Cardiac muscle cell (in vitro differentiated cells and primary cell): ENCODE data around the gene CDKN2AIPNL. TPM values are rescaled to one million over a fixed set of nuclear protein-coding genes. Genes with fewer than 3 reads are reported as not detected.

ENCODE experiments used
- DNase-seq, 2 donors: peaks; one replicate each; pipeline versions ENCODE4 v3.0.0 to v3.0.0-alpha.2; 2010 to 2017; ENCODE audit warnings: low read depth in 1 of 2, low spot score in 1 of 2
- H3K27ac ChIP-seq: fragments of 200-600 bp; sonication (generic); 2 replicates; pipeline ENCODE4 v1.5.1; 2016
- H3K27me3 ChIP-seq: fragments of 200-600 bp; sonication (generic); 2 replicates; pipeline ENCODE4 v1.6.0; 2016; ENCODE audit warnings: control low read depth
- H3K36me3 ChIP-seq: fragments of 200-600 bp; sonication (generic); 2 replicates; pipeline ENCODE4 v1.5.1; 2016; ENCODE audit warnings: control low read depth
- H3K4me1 ChIP-seq: fragments of 200-600 bp; sonication (generic); 2 replicates; pipeline ENCODE4 v1.8.1; 2017; ENCODE audit warnings: low read depth, mild to moderate bottlenecking, mixed run types
- H3K4me3 ChIP-seq: fragments of 200-600 bp; sonication (generic); 2 replicates; pipeline ENCODE4 v1.5.1; 2016; ENCODE audit warnings: mild to moderate bottlenecking
- H3K9me3 ChIP-seq: fragments of 200-600 bp; sonication (generic); 2 replicates; pipeline ENCODE4 v1.5.1; 2017; ENCODE audit warnings: low read depth, mild to moderate bottlenecking, control low read depth
- polyA plus RNA-seq: library from polyadenylated mRNA; unstranded; fragments of >200 nt; fragmentation: Nextera tagmentation; extraction: Ambion mirVana; gene quantifications from 2 replicates; pipeline ENCODE4 v1.2.1, GENCODE V29; 2016
- total RNA-seq: library from RNA; depleted of rRNA; stranded (reverse); fragments of >200 nt; gene quantifications from 2 replicates; pipeline ENCODE4 v1.2.3, GENCODE V29; 2016
- TF ChIP-seq, protein P1 (sequence below): IDR thresholded peaks from 2 replicates; pipeline ENCODE4 v1.5.1; 2012; ENCODE audit warnings: low read depth, mild to moderate bottlenecking, low read length

CDKN2AIPNL gene
- total and polyA plus RNA-seq, 2 experiments from 2014 or later: 32.0 to 68.7 TPM

DNA sequence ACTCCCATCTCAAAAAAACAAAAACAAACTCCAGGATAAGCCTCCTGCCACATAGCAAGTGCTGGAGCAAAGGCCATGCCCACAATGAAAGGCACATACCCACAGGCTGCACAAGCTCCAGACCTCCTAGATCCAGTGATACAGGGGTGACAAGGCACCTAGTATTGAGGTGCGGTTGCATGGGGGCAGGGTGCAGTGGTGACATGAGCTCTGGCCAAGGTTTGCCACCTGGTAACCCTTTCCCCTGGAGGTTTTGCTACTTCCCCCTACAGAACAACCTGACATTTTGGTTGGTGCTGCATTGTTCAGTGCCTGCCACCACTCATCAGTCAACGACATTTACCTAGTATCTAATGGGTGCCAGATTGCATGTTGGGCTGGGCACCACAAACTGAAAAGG, 14.5 kb downstream of the CDKN2AIPNL start:
- TF ChIP-seq, protein P1, sequence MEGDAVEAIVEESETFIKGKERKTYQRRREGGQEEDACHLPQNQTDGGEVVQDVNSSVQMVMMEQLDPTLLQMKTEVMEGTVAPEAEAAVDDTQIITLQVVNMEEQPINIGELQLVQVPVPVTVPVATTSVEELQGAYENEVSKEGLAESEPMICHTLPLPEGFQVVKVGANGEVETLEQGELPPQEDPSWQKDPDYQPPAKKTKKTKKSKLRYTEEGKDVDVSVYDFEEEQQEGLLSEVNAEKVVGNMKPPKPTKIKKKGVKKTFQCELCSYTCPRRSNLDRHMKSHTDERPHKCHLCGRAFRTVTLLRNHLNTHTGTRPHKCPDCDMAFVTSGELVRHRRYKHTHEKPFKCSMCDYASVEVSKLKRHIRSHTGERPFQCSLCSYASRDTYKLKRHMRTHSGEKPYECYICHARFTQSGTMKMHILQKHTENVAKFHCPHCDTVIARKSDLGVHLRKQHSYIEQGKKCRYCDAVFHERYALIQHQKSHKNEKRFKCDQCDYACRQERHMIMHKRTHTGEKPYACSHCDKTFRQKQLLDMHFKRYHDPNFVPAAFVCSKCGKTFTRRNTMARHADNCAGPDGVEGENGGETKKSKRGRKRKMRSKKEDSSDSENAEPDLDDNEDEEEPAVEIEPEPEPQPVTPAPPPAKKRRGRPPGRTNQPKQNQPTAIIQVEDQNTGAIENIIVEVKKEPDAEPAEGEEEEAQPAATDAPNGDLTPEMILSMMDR: no peak
- no peak for DNase-seq
- H3K9me3 ChIP-seq: no peaks in the 10 kb centered on the region
- H3K4me3 ChIP-seq: no peak overlapping the region
- no peaks in the 10 kb centered on the region for H3K27me3 ChIP-seq
- H3K4me1 ChIP-seq: no peaks in the 10 kb centered on the region
- peaks cover 42% of the 10 kb centered on the region for H3K36me3 ChIP-seq
- H3K27ac ChIP-seq: peak overlapping the region; percentile 40

DNA sequence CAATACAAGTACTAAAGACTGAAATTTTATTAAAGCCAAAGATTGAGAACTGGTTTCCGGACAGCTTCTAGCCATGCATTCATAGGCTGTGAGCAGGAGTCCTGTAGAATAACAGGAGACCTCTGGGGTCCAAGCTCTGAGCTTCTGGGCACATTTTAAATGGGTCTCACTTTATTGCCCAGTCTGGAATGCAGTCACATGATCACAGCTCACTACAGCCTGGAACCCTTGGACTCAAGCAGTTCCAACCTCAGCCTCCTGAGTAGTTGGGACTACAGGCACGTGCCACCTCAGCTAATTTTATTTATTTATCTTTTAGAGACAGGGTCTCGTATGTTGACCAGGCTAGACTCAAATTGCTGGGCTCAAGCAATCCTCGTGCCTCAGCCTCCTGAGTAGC, 15.4 kb downstream of the CDKN2AIPNL start:
- no peak for DNase-seq
- Histone ChIP-seq H3K27ac (peak overlapping the region; percentile 26), H3K27me3 (no peaks in the 10 kb centered on the region), H3K4me1 (no peaks in the 10 kb centered on the region), H3K36me3 (peaks cover 47% of the 10 kb centered on the region), H3K4me3 (no peak overlapping the region), H3K9me3 (no peaks in the 10 kb centered on the region)
- TF ChIP-seq, protein P1: no peak

DNA sequence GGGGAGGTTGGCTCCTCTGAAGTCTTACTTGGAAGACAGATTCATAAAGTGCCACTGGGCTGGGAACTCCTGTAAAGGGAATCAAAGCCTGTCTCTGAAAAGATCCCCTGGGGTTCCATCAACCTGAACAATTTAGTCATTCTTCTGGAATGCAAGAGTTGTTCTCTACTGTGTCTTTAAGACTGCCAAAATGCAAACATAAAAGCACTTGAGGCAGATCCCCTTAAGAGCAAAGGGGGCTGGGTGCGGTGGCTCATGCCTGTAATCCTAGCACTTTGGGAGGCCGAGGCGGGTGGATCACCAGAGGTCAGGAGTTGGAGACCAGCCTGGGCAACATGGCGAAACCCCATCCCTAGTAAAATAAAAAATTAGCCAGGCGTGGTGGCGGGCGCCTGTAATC, 16.7 kb downstream of the CDKN2AIPNL start:
- TF ChIP-seq, protein P1: no peak
- Histone ChIP-seq H3K4me3 (no peak overlapping the region), H3K36me3 (peaks cover 60% of the 10 kb centered on the region), H3K9me3 (no peaks in the 10 kb centered on the region), H3K27ac (no peak overlapping the region), H3K27me3 (no peaks in the 10 kb centered on the region), H3K4me1 (no peaks in the 10 kb centered on the region)
- no peak for DNase-seq

DNA sequence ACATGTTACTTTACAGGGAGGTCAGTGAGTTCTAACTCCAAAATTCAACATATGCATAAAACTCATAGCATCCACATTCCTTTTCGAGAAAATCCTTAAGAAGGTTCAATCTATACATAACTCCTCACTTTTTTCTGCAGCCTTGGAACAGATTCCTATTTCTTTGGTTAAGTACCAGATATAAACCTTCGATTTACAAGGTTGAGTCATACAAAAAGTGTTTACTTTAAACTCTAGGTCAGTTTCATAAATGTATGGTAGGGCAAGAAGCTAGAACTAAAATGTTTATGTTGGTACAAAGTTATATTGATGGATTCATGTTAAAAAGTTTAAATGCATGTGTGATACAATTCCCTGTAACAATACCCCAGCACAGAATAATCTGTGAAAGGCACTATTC, 19.4 kb downstream of the CDKN2AIPNL start:
- TF ChIP-seq, protein P1: no peak
- Histone ChIP-seq H3K4me1 (no peaks in the 10 kb centered on the region), H3K36me3 (peaks cover 63% of the 10 kb centered on the region), H3K27me3 (no peaks in the 10 kb centered on the region), H3K9me3 (no peaks in the 10 kb centered on the region), H3K4me3 (no peak overlapping the region), H3K27ac (no peak overlapping the region)
- DNase-seq: no peak

DNA sequence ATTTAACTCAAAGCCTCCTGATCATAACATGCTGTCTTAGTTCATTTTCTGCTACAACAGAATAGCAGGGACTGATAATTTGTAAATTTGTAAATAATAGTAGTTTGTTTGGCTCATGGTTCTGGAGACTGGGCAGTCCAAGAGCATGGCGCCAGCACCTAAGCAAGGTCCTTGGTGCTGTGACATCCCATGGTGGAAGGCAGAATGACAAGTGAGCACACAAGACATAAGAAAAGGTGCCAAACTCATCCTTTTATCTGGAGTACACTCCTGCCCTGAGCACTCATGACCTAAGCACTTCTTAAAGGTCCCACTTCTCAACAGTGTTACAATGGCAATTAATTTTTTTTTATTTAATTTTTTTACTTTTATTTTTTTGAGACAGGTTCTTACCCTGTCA, 24.2 kb downstream of the CDKN2AIPNL start:
- H3K36me3 ChIP-seq: peaks cover 71% of the 10 kb centered on the region
- H3K9me3 ChIP-seq: no peaks in the 10 kb centered on the region
- H3K27me3 ChIP-seq: no peaks in the 10 kb centered on the region
- TF ChIP-seq, protein P1: no peak
- no peak overlapping the region for H3K27ac ChIP-seq
- DNase-seq: no peak
- H3K4me1 ChIP-seq: no peaks in the 10 kb centered on the region
- no peak overlapping the region for H3K4me3 ChIP-seq
